HEK293 (cell line): ENCODE measurements around the gene FAM83E.
"Not testable (repeated sequence)": the region's sequence is repeated elsewhere in the genome, so short reads cannot be mapped to it uniquely, and the experiment has no call there.

ENCODE experiments used
- GFI1B ChIP-seq: fragments of 450-650 bp; formaldehyde crosslinking; IDR thresholded peaks from 2 replicates; pipeline ENCODE4 v1.5.1; 2016; ENCODE audit warnings: missing biosample characterization, missing genetic modification characterization
- GLI4 ChIP-seq: fragments of 450-650 bp; formaldehyde crosslinking; IDR thresholded peaks from 2 replicates; pipeline ENCODE4 v1.5.1; 2016; ENCODE audit warnings: missing biosample characterization, missing genetic modification characterization
- TCF7L2 ChIP-seq: IDR thresholded peaks from 2 replicates; pipeline ENCODE4 v1.6.1; 2011; ENCODE audit warnings: low read depth, mild to moderate bottlenecking, inconsistent platforms, low read length, moderate library complexity, borderline replicate concordance
- ZNF530 ChIP-seq: fragments of 450-650 bp; formaldehyde crosslinking; IDR thresholded peaks from 2 replicates; pipeline ENCODE4 v1.5.1; 2016; ENCODE audit warnings: low read depth, missing biosample characterization, missing genetic modification characterization
- ZNF677 ChIP-seq: fragments of 450-650 bp; IDR thresholded peaks from 2 replicates; pipeline ENCODE4 v1.5.0; 2018; ENCODE audit warnings: missing biosample characterization, mild to moderate bottlenecking, missing genetic modification characterization, moderate library complexity
- TF ChIP-seq, protein P1 (sequence below): fragments of 450-650 bp; formaldehyde crosslinking; IDR thresholded peaks from 2 replicates; pipeline ENCODE4 v1.5.1; 2016; ENCODE audit warnings: missing biosample characterization, missing genetic modification characterization
- TF ChIP-seq, protein P2 (sequence below): fragments of 450-650 bp; formaldehyde crosslinking; IDR thresholded peaks from 2 replicates; pipeline ENCODE4 v1.5.1; 2016; ENCODE audit warnings: missing biosample characterization, missing genetic modification characterization

DNA sequence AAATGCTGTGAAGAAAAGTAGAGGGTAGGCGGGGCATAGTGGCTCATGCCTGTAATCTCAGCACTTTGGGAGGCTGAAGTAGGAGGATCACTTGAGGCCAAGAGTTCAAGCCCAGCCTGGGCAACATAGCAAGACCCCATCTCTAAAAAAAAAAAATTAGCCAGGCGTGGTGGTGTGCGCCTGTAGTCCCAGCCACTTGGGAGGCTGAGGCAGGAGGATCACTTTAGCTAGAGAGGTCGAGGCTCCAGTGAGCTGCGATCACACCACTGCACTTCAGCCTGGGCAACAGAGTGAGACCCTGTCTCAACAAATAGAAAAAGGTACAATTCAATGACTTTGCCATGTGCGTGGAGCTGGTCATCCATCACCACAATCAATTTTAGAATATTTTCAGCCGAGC, 37.0 kb downstream of the FAM83E start:
- not testable (repeated sequence) for TF ChIP-seq ZNF677 (tag by site-specific recombination); GFI1B; GLI4 (tag by site-specific recombination); ZNF530 (tag by site-specific recombination); TCF7L2
- TF ChIP-seq, protein P1, sequence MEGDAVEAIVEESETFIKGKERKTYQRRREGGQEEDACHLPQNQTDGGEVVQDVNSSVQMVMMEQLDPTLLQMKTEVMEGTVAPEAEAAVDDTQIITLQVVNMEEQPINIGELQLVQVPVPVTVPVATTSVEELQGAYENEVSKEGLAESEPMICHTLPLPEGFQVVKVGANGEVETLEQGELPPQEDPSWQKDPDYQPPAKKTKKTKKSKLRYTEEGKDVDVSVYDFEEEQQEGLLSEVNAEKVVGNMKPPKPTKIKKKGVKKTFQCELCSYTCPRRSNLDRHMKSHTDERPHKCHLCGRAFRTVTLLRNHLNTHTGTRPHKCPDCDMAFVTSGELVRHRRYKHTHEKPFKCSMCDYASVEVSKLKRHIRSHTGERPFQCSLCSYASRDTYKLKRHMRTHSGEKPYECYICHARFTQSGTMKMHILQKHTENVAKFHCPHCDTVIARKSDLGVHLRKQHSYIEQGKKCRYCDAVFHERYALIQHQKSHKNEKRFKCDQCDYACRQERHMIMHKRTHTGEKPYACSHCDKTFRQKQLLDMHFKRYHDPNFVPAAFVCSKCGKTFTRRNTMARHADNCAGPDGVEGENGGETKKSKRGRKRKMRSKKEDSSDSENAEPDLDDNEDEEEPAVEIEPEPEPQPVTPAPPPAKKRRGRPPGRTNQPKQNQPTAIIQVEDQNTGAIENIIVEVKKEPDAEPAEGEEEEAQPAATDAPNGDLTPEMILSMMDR, result not testable (repeated sequence)
- TF ChIP-seq, protein P2, sequence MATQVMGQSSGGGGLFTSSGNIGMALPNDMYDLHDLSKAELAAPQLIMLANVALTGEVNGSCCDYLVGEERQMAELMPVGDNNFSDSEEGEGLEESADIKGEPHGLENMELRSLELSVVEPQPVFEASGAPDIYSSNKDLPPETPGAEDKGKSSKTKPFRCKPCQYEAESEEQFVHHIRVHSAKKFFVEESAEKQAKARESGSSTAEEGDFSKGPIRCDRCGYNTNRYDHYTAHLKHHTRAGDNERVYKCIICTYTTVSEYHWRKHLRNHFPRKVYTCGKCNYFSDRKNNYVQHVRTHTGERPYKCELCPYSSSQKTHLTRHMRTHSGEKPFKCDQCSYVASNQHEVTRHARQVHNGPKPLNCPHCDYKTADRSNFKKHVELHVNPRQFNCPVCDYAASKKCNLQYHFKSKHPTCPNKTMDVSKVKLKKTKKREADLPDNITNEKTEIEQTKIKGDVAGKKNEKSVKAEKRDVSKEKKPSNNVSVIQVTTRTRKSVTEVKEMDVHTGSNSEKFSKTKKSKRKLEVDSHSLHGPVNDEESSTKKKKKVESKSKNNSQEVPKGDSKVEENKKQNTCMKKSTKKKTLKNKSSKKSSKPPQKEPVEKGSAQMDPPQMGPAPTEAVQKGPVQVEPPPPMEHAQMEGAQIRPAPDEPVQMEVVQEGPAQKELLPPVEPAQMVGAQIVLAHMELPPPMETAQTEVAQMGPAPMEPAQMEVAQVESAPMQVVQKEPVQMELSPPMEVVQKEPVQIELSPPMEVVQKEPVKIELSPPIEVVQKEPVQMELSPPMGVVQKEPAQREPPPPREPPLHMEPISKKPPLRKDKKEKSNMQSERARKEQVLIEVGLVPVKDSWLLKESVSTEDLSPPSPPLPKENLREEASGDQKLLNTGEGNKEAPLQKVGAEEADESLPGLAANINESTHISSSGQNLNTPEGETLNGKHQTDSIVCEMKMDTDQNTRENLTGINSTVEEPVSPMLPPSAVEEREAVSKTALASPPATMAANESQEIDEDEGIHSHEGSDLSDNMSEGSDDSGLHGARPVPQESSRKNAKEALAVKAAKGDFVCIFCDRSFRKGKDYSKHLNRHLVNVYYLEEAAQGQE (tag by site-specific recombination), result not testable (repeated sequence)
